PC-9 (cell line): ENCODE results near the gene ASB10.

Source experiments
- EZH2 ChIP-seq: fragments of 200-600 bp; sonication (generic); IDR thresholded peaks from 2 replicates; pipeline ENCODE4 v1.8.0; 2017; ENCODE audit warnings: antibody characterized with exemption, low read depth
- TF ChIP-seq, protein P1 (sequence below): fragments of 200-600 bp; sonication (generic); conservative IDR thresholded peaks from 2 replicates; pipeline ENCODE4 v1.6.1; 2017; ENCODE audit warnings: mixed run types, antibody characterized with exemption, mild to moderate bottlenecking, moderate library complexity

DNA sequence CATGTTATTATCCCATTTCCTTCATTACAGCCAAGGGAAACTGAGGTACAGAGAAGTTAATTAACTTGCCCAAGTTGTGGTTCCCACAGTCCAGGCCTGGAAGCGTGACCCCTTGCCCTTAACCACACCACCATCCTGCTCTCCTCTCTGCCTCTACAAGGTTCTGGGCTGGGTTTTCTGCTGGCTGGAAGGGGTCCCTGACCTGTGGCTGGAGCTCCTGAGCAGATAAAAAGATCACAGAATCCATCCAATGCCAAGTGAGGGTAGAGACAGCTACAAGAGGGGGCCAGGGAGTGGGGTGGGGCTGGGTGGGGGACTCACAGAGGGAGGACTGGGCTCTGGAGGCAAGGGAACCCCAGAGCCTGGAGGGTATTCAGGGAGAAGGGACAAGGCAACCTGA lies 9.7 kb downstream of the ASB10 start:
- TF ChIP-seq, protein P1, sequence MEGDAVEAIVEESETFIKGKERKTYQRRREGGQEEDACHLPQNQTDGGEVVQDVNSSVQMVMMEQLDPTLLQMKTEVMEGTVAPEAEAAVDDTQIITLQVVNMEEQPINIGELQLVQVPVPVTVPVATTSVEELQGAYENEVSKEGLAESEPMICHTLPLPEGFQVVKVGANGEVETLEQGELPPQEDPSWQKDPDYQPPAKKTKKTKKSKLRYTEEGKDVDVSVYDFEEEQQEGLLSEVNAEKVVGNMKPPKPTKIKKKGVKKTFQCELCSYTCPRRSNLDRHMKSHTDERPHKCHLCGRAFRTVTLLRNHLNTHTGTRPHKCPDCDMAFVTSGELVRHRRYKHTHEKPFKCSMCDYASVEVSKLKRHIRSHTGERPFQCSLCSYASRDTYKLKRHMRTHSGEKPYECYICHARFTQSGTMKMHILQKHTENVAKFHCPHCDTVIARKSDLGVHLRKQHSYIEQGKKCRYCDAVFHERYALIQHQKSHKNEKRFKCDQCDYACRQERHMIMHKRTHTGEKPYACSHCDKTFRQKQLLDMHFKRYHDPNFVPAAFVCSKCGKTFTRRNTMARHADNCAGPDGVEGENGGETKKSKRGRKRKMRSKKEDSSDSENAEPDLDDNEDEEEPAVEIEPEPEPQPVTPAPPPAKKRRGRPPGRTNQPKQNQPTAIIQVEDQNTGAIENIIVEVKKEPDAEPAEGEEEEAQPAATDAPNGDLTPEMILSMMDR, result no peak
- no peak for TF ChIP-seq EZH2
